Fibroblast of pulmonary artery (primary cell): ENCODE measurements around the gene SCIN.

Experiments
- DNase-seq: peaks from one replicate; pipeline ENCODE4 v3.0.0-alpha.2; 2010; ENCODE audit warnings: low read depth
- H3K4me3 ChIP-seq: replicated peaks from 2 replicates; pipeline ENCODE4 v1.5.1; 2011; ENCODE audit warnings: low read depth, mild to moderate bottlenecking, control low read depth, low read length, moderate library complexity
- CTCF ChIP-seq: IDR thresholded peaks from 2 replicates; pipeline ENCODE4 v1.5.1; 2011; ENCODE audit warnings: mild to moderate bottlenecking, control low read depth, low read length, inconsistent platforms; ENCODE audit errors: missing control alignments

SCIN gene

GRCh38 chr7:12629816-12630512, 59.4 kb downstream of the SCIN start:
- no peak for TF ChIP-seq CTCF
- no peak overlapping the region for H3K4me3 ChIP-seq
- DNase-seq: no peak

- no peak for TF ChIP-seq CTCF
- no peak overlapping the region for H3K4me3 ChIP-seq
- DNase-seq: peak; percentile 20
Observed at GRCh38 chr7:12630513-12630819, 59.9 kb downstream of the SCIN start.

DNA sequence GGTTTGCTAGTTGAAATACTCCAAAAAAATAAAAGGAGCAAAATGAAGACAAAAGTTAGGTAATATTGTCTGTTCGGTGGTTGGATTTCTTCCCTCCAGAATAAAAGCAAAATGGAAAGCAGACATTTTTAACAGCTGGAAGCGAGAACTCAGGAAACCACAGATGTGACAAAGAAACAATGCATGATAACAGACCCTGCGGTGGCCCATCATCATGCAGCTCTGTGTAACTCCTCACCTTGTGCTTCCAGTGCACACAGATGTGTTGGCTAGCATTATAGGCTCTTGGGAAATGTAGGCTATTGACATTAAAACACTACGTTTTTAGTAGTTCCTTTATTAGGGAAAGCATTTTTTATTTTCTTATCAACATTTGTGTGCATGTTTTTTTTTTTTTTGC, 63.1 kb downstream of the SCIN start:
- H3K4me3 ChIP-seq: no peak overlapping the region
- DNase-seq: no peak
- no peak for TF ChIP-seq CTCF

GRCh38 chr7:12635830-12636229, 65.3 kb downstream of the SCIN start:
- TF ChIP-seq CTCF: no peak
- no peak for DNase-seq
- H3K4me3 ChIP-seq: no peak overlapping the region

- DNase-seq: no peak
- H3K4me3 ChIP-seq: no peak overlapping the region
- TF ChIP-seq CTCF: no peak
Observed at GRCh38 chr7:12637328-12637727, 66.8 kb downstream of the SCIN start.

- no peak for DNase-seq
- no peak overlapping the region for H3K4me3 ChIP-seq
- no peak for TF ChIP-seq CTCF
Observed at GRCh38 chr7:12637819-12638592, 67.5 kb downstream of the SCIN start.

- DNase-seq: peak; percentile 59
- TF ChIP-seq CTCF: peak; percentile 50
- no peak overlapping the region for H3K4me3 ChIP-seq
Observed at GRCh38 chr7:12638851-12639456, 68.4 kb downstream of the SCIN start.
